Transverse colon (tissue), 4 donors: ENCODE measurements around the gene SMARCD1. TPM values are rescaled to one million over a fixed set of nuclear protein-coding genes. Genes with fewer than 3 reads are reported as not detected.

ENCODE experiments used
- DNase-seq: peaks from one replicate; pipeline ENCODE4 v3.0.0-alpha.2; 2019
- H3K27ac ChIP-seq, 4 donors: fragments of 200-600 bp; sonication (generic); 2 replicates each; pipeline ENCODE4 v1.5.1; 2016 to 2018; ENCODE audit warnings: inconsistent platforms in 4 of 4
- H3K27me3 ChIP-seq: fragments of 200-600 bp; sonication (generic); 2 replicates; pipeline ENCODE4 v1.5.1; 2017; ENCODE audit warnings: inconsistent platforms
- H3K36me3 ChIP-seq, 4 donors: fragments of 200-600 bp; sonication (generic); 2 replicates each; pipeline ENCODE4 v1.5.1; 2017 to 2019; ENCODE audit warnings: inconsistent platforms in 4 of 4
- H3K4me1 ChIP-seq, 4 donors: fragments of 200-600 bp; sonication (generic); 2 replicates each; pipeline ENCODE4 v1.5.1; 2017 to 2020; ENCODE audit warnings: inconsistent platforms in 4 of 4
- H3K4me3 ChIP-seq, 4 donors: fragments of 200-600 bp; sonication (generic); 1 replicate in 1 of 4; 2 replicates in 3 of 4; pipeline versions ENCODE4 v1.5.1 to v1.6.1; 2017 to 2019; ENCODE audit warnings: inconsistent platforms in 4 of 4
- H3K9me3 ChIP-seq, 2 donors: fragments of 200-600 bp; sonication (generic); 2 replicates each; pipeline ENCODE4 v1.5.1; 2017 to 2019; ENCODE audit warnings: inconsistent platforms in 2 of 2
- EP300 ChIP-seq: sonication (generic); formaldehyde crosslinking; IDR thresholded peaks from one replicate; pipeline ENCODE4 v1.6.1; 2017; ENCODE audit warnings: antibody characterized with exemption, low read depth
- POLR2A ChIP-seq: fragments of 450-650 bp; IDR thresholded peaks from one replicate; pipeline ENCODE4 v1.6.1; 2016; ENCODE audit warnings: antibody characterized with exemption, mild to moderate bottlenecking, moderate library complexity
- POLR2AphosphoS5 ChIP-seq, 3 donors: sonication (generic); formaldehyde crosslinking; IDR thresholded peaks; one replicate each; pipeline ENCODE4 v1.6.1; 2016; ENCODE audit warnings: antibody characterized with exemption in 3 of 3
- WGBS, 2 donors: methylation state at CpG; one replicate each; pipeline ENCODE4 v1.1.5; 2018; ENCODE audit warnings: low coverage in 1 of 2; 5-methylcytosine and 5-hydroxymethylcytosine counted together
- in situ Hi-C, 4 donors: fragments of 200-750 bp; cut with MboI; loops; one replicate each; pipeline versions ENCODE4 v1.15.0 to v1.15.1; 2017; ENCODE audit warnings: low sequenced_read_pairs in 3 of 4, low pct_ligation_motif_present in 1 of 4, low pct_unique_long_range_greater_than_20kb in 1 of 4
- intact Hi-C: fragments of 100-400 bp; cut with DNase I; formaldehyde crosslinking; loops from one replicate; pipeline ENCODE4 v1.15.1; 2023; ENCODE audit warnings: low total_unique reads
- total RNA-seq, 4 donors: library from RNA; depleted of rRNA; stranded (reverse); fragments of >200 nt; gene quantifications; one replicate each; pipeline ENCODE4 v1.1.0, GENCODE V29; 2016
- TF ChIP-seq, protein P1 (sequence below), 5 experiments: fragments of 200-600 bp in 3 of 5; fragments of 450-650 bp in 2 of 5; sonication (generic) in 3 of 5; IDR thresholded peaks; 1 replicate in 2 of 5; 2 replicates in 3 of 5; pipeline ENCODE4 v1.5.1; 2016 to 2017; ENCODE audit warnings: antibody characterized with exemption in 5 of 5, inconsistent platforms in 3 of 5, mild to moderate bottlenecking in 2 of 5, moderate library complexity in 1 of 5

The SMARCD1 gene
- total RNA-seq, 4 donors from 2014 or later, result 23.7 to 52.4 (median 40.4) TPM

GRCh38 chr12:50060120-50060468 is 25.0 kb upstream of the SMARCD1 start:
- Histone ChIP-seq H3K9me3 (no peaks in the 10 kb centered on the region), H3K27me3 (peaks cover 26% of the 10 kb centered on the region), H3K36me3 (no peaks in the 10 kb centered on the region), H3K27ac (no peak overlapping the region), H3K4me3 (no peak overlapping the region), H3K4me1 (peaks cover 0 to 30% (median 20%) of the 10 kb centered on the region in 4 donors)
- no peak for TF ChIP-seq EP300
- WGBS, 2 donors, result 70 to 87% methylated on average over 3 to 4 of the region's 4 CpGs
- no peak for DNase-seq
- in situ Hi-C loops (loop anchor here in 2 of 4 donors (25.0 kb wide), 1 partner anchor 198 kb away; no protein-coding TSS in a partner anchor), intact Hi-C loops (no loop called here)

- Histone ChIP-seq H3K27ac (no peak overlapping the region), H3K36me3 (no peaks in the 10 kb centered on the region), H3K9me3 (no peaks in the 10 kb centered on the region), H3K27me3 (peaks cover 24% of the 10 kb centered on the region), H3K4me1 (peaks cover 0 to 23% (median 16%) of the 10 kb centered on the region in 4 donors), H3K4me3 (no peak overlapping the region)
- DNase-seq, result no peak
- in situ Hi-C loops (loop anchor here in 2 of 4 donors (25.0 kb wide), 1 partner anchor 199 kb away; no protein-coding TSS in a partner anchor), intact Hi-C loops (no loop called here)
- no peak for TF ChIP-seq POLR2AphosphoS5 (IDR thresholded peaks at IDR 0.05)
- TF ChIP-seq, protein P1, sequence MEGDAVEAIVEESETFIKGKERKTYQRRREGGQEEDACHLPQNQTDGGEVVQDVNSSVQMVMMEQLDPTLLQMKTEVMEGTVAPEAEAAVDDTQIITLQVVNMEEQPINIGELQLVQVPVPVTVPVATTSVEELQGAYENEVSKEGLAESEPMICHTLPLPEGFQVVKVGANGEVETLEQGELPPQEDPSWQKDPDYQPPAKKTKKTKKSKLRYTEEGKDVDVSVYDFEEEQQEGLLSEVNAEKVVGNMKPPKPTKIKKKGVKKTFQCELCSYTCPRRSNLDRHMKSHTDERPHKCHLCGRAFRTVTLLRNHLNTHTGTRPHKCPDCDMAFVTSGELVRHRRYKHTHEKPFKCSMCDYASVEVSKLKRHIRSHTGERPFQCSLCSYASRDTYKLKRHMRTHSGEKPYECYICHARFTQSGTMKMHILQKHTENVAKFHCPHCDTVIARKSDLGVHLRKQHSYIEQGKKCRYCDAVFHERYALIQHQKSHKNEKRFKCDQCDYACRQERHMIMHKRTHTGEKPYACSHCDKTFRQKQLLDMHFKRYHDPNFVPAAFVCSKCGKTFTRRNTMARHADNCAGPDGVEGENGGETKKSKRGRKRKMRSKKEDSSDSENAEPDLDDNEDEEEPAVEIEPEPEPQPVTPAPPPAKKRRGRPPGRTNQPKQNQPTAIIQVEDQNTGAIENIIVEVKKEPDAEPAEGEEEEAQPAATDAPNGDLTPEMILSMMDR (IDR thresholded peaks at IDR 0.05), result no peak
- no peak for TF ChIP-seq POLR2A
- no peak for TF ChIP-seq EP300
- WGBS, 2 donors, result 51 to 72% methylated on average over 2 of the region's 2 CpGs
Measured at GRCh38 chr12:50061171-50061570, 24.0 kb upstream of the SMARCD1 start.

DNA sequence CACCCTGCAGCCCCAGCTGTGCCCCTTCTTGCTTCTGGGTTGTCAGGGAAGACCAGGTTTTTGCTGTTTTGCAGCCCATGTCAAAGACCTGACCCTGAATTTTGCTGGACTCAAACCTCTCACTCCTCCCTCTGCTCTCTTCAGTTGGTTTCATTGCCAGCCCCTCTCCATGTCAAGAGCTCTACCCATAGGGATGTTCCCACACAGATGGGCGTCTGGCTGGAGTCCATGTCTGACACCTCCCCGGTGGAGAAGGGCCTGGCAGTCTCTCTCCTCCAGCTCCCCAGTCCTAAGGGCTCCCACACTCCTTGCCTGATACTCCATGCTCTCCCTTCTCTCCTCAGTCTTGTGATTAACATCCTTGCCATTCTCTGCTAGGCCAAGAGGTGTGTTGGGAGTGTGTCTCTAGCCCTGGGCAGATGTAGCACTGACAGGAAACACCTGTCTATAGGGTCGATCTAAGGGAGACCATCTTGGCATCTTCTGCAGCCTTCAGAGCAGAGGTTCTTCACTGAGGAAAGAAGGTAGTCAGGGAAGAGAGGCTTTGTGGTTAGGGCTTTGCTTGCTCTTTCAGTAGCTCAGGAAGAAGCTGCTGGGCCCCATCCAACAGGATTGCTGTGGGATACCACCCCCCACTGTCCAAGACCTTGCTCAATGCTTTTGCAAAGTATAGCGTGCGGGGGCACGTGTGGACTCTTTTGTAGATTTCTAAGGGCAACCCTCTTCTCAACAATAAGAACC is 23.0 kb upstream of the SMARCD1 start:
- no peak for TF ChIP-seq EP300
- no peak for TF ChIP-seq POLR2A
- no peak for TF ChIP-seq POLR2AphosphoS5 (IDR thresholded peaks at IDR 0.05)
- TF ChIP-seq, protein P1 (IDR thresholded peaks at IDR 0.05), result no peak
- in situ Hi-C loops, result loop anchor here in 2 of 4 donors (25.0 kb wide), 1 partner anchor 200 kb away; no protein-coding TSS in a partner anchor
- intact Hi-C loops, result no loop called here
- WGBS, 2 donors, result 40 to 71% methylated on average over 2 to 6 of the region's 6 CpGs
- H3K27ac ChIP-seq, result no peak overlapping the region
- H3K4me1 ChIP-seq, result peaks cover 0 to 18% (median 10%) of the 10 kb centered on the region in 4 donors
- no peaks in the 10 kb centered on the region for H3K9me3 ChIP-seq
- H3K36me3 ChIP-seq, result no peaks in the 10 kb centered on the region
- DNase-seq, result no peak
- H3K4me3 ChIP-seq, result no peak overlapping the region
- peaks cover 15% of the 10 kb centered on the region for H3K27me3 ChIP-seq

- Histone ChIP-seq H3K27me3 (peaks cover 10% of the 10 kb centered on the region), H3K9me3 (no peaks in the 10 kb centered on the region), H3K4me1 (peaks cover 0 to 13% (median 7%) of the 10 kb centered on the region in 4 donors), H3K4me3 (no peak overlapping the region), H3K36me3 (no peaks in the 10 kb centered on the region), H3K27ac (no peak overlapping the region)
- WGBS, 2 donors, result 58 to 80% methylated on average over 1 to 5 of the region's 5 CpGs
- in situ Hi-C loops, result loop anchor here in 2 of 4 donors (25.0 kb wide), 1 partner anchor 201 kb away; no protein-coding TSS in a partner anchor
- DNase-seq, result no peak
- intact Hi-C loops, result no loop called here
- TF ChIP-seq, protein P1 (IDR thresholded peaks at IDR 0.05), result no peak
- TF ChIP-seq POLR2A, result no peak
- TF ChIP-seq POLR2AphosphoS5 (IDR thresholded peaks at IDR 0.05), result no peak
- TF ChIP-seq EP300, result no peak
Measured at GRCh38 chr12:50062728-50063460, 22.2 kb upstream of the SMARCD1 start.
